CD14-positive monocyte (primary cell): ENCODE measurements around the gene PCDHA1. TPM values are rescaled to one million over a fixed set of nuclear protein-coding genes. Genes with fewer than 3 reads are reported as not detected.
A peak's percentile ranks its signal among the peaks of the same experiment; 100 is the strongest.

Experiments
- DNase-seq, 3 donors: peaks; one replicate each; pipeline ENCODE4 v3.0.0-alpha.2; 2011 to 2022
- H2AFZ ChIP-seq: 2 replicates; pipeline ENCODE4 v1.6.0; 2012; ENCODE audit warnings: mild to moderate bottlenecking, low read depth, low read length, inconsistent platforms; ENCODE audit not compliant: insufficient read depth, poor library complexity, severe bottlenecking
- H3K27ac ChIP-seq, 2 donors: 1 replicate in 1 of 2; 2 replicates in 1 of 2; pipeline ENCODE4 v1.5.1; 2012 to 2013; ENCODE audit warnings: low read length in 2 of 2, control low read depth in 1 of 2, inconsistent platforms in 1 of 2, low read depth in 1 of 2, mild to moderate bottlenecking in 1 of 2
- H3K27me3 ChIP-seq, 2 donors: one replicate each; pipeline versions ENCODE4 v1.6.0 to v1.6.1; 2011 to 2013; ENCODE audit warnings: low read length in 2 of 2; ENCODE audit not compliant: control insufficient read depth in 2 of 2, insufficient read depth in 2 of 2
- H3K36me3 ChIP-seq, 2 donors: replicated peaks in 1 of 2; 1 replicate in 1 of 2; 2 replicates in 1 of 2; pipeline versions ENCODE4 v1.5.1 to v1.6.1; 2012 to 2013; ENCODE audit warnings: low read length in 2 of 2, control low read depth in 1 of 2, inconsistent platforms in 1 of 2, mild to moderate bottlenecking in 1 of 2; ENCODE audit not compliant: insufficient read depth in 2 of 2, control insufficient read depth in 1 of 2
- H3K4me1 ChIP-seq, 2 donors: 1 replicate in 1 of 2; 2 replicates in 1 of 2; pipeline versions ENCODE4 v1.5.1 to v1.6.1; 2012 to 2013; ENCODE audit warnings: low read length in 2 of 2, control low read depth in 1 of 2, inconsistent platforms in 1 of 2, mild to moderate bottlenecking in 1 of 2, moderate library complexity in 1 of 2; ENCODE audit not compliant: insufficient read depth in 2 of 2, control insufficient read depth in 1 of 2
- H3K4me2 ChIP-seq: replicated peaks from 2 replicates; pipeline ENCODE3; 2012; ENCODE audit warnings: low read length, moderate library complexity, mild to moderate bottlenecking; ENCODE audit not compliant: poor library complexity, severe bottlenecking; ENCODE audit errors: extremely low read depth
- H3K4me3 ChIP-seq, 3 experiments: fragments of 200-600 bp in 1 of 3; sonication (generic) in 1 of 3; replicated peaks in 1 of 3; 1 replicate in 2 of 3; 2 replicates in 1 of 3; pipeline ENCODE4 v1.5.1; 2011 to 2013; ENCODE audit warnings: low read length in 3 of 3, mild to moderate bottlenecking in 3 of 3, control low read depth in 2 of 3, low read depth in 2 of 3, inconsistent platforms in 1 of 3, moderate library complexity in 1 of 3
- H3K79me2 ChIP-seq: 2 replicates; pipeline ENCODE4 v1.6.0; 2012; ENCODE audit warnings: mild to moderate bottlenecking, control low read depth, inconsistent platforms, low read length, moderate library complexity; ENCODE audit not compliant: insufficient read depth
- H3K9ac ChIP-seq: 2 replicates; pipeline ENCODE4 v1.6.0; 2017; ENCODE audit warnings: low read length, mild to moderate bottlenecking; ENCODE audit not compliant: insufficient read depth, poor library complexity, severe bottlenecking
- H3K9me3 ChIP-seq, 2 donors: replicated peaks in 1 of 2; 1 replicate in 1 of 2; 2 replicates in 1 of 2; pipeline versions ENCODE4 v1.5.1 to v1.6.1; 2012 to 2013; ENCODE audit warnings: low read length in 2 of 2, control low read depth in 1 of 2; ENCODE audit not compliant: control insufficient read depth in 1 of 2, insufficient read depth in 1 of 2
- H4K20me1 ChIP-seq: 2 replicates; pipeline ENCODE4 v1.6.0; 2012; ENCODE audit warnings: mild to moderate bottlenecking, low read length, control low read depth, moderate library complexity; ENCODE audit not compliant: insufficient read depth
- H3K27ac Mint-ChIP-seq, 7 donors: one replicate each; pipeline ENCODE4 v1.8.0; 2020; ENCODE audit warnings: mild to moderate bottlenecking in 7 of 7, mixed read lengths in 7 of 7, moderate library complexity in 6 of 7, inconsistent platforms in 2 of 7
- H3K27me3 Mint-ChIP-seq, 3 donors: one replicate each; pipeline ENCODE4 v1.8.0; 2021 to 2022; ENCODE audit warnings: low read depth in 3 of 3, mild to moderate bottlenecking in 3 of 3, mixed read lengths in 3 of 3, moderate library complexity in 3 of 3, inconsistent platforms in 1 of 3
- H3K36me3 Mint-ChIP-seq, 2 donors: one replicate each; pipeline ENCODE4 v1.8.0; 2020; ENCODE audit warnings: mixed read lengths in 2 of 2, inconsistent platforms in 1 of 2, mild to moderate bottlenecking in 1 of 2
- H3K4me1 Mint-ChIP-seq: one replicate; pipeline ENCODE4 v1.8.0; 2020; ENCODE audit warnings: mild to moderate bottlenecking, mixed read lengths
- H3K4me3 Mint-ChIP-seq, 2 donors: one replicate each; pipeline ENCODE4 v1.8.0; 2020; ENCODE audit warnings: mild to moderate bottlenecking in 2 of 2, mixed read lengths in 2 of 2, moderate library complexity in 1 of 2
- H3K9me3 Mint-ChIP-seq, 7 donors: one replicate each; pipeline ENCODE4 v1.8.0; 2020 to 2022; ENCODE audit warnings: mixed read lengths in 7 of 7, mild to moderate bottlenecking in 6 of 7, moderate library complexity in 6 of 7, inconsistent platforms in 2 of 7
- CTCF ChIP-seq: fragments of 200-600 bp; IDR thresholded peaks from one replicate; pipeline ENCODE4 v1.8.0; 2022; ENCODE audit warnings: antibody characterized with exemption, mild to moderate bottlenecking
- WGBS: methylation state at CpG from one replicate; pipeline ENCODE4 v1.1.5; 2013; ENCODE audit warnings: missing lambda C conversion rate; ENCODE audit not compliant: insufficient coverage; 5-methylcytosine and 5-hydroxymethylcytosine counted together
- intact Hi-C, 2 donors: fragments of 100-400 bp; cut with micrococcal nuclease; formaldehyde crosslinking; loops; one replicate each; pipeline versions ENCODE4 v1.15.0 to v1.15.1; 2023
- polyA plus RNA-seq, 3 donors: library from polyadenylated mRNA; depleted of rRNA in 1 of 3; unstranded in 2 of 3; stranded (reverse) in 1 of 3; fragments of 300-500 nt in 2 of 3; fragments of >200 nt in 1 of 3; fragmentation: Illumina TruSeq in 2 of 3; gene quantifications; 1 replicate in 2 of 3; 2 replicates in 1 of 3; pipeline ENCODE4 v1.2.3, GENCODE V29; 2012 to 2021

Gene PCDHA1
- polyA plus RNA-seq, 3 donors, result not detected

- 22% methylated on average over 28 of the region's 34 CpGs for WGBS
- no peaks in the 10 kb centered on the region for H4K20me1 ChIP-seq
- no peak overlapping the region for H3K4me2 ChIP-seq
- no peak overlapping the region for H3K4me3 ChIP-seq
- DNase-seq, result no peak
- no peak for TF ChIP-seq CTCF
- no peaks in the 10 kb centered on the region for H3K36me3 ChIP-seq
- H3K27me3 ChIP-seq, result peaks cover 17 to 38% of the 10 kb centered on the region in 2 donors
- Mint-ChIP-seq H3K4me3 (peak overlapping the region in 1 of 2 donors; percentile 65), H3K9me3 (peaks cover 0 to 23% (median 14%) of the 10 kb centered on the region in 7 donors), H3K4me1 (no peaks in the 10 kb centered on the region), H3K27ac (no peak overlapping the region), H3K36me3 (peaks cover 0 to 3% of the 10 kb centered on the region in 2 donors), H3K27me3 (peaks cover 26 to 39% (median 36%) of the 10 kb centered on the region in 3 donors)
- intact Hi-C loops, result no loop called here
- H3K9me3 ChIP-seq, result peaks cover 12 to 13% of the 10 kb centered on the region in 2 donors
- no peak overlapping the region for H3K9ac ChIP-seq
- no peak overlapping the region for H3K27ac ChIP-seq
- H3K4me1 ChIP-seq, result no peaks in the 10 kb centered on the region
- no peaks in the 10 kb centered on the region for H3K79me2 ChIP-seq
- no peak overlapping the region for H2AFZ ChIP-seq
Observed at GRCh38 chr5:140967226-140967893, 181.4 kb downstream of the PCDHA1 start.

- intact Hi-C loops, result no loop called here
- no peaks in the 10 kb centered on the region for H4K20me1 ChIP-seq
- H3K27me3 ChIP-seq, result peaks cover 15 to 31% of the 10 kb centered on the region in 2 donors
- no peak overlapping the region for H3K27ac ChIP-seq
- TF ChIP-seq CTCF, result no peak
- no peak overlapping the region for H3K4me2 ChIP-seq
- H3K9me3 ChIP-seq, result peaks cover 12 to 13% of the 10 kb centered on the region in 2 donors
- H3K36me3 ChIP-seq, result no peaks in the 10 kb centered on the region
- H3K4me3 ChIP-seq, result no peak overlapping the region
- Mint-ChIP-seq H3K4me1 (no peaks in the 10 kb centered on the region), H3K36me3 (peaks cover 0 to 3% of the 10 kb centered on the region in 2 donors), H3K9me3 (peaks cover 0 to 23% (median 15%) of the 10 kb centered on the region in 7 donors), H3K27ac (no peak overlapping the region), H3K27me3 (peaks cover 23 to 34% (median 31%) of the 10 kb centered on the region in 3 donors), H3K4me3 (no peak overlapping the region)
- no peak overlapping the region for H2AFZ ChIP-seq
- DNase-seq, result no peak
- H3K4me1 ChIP-seq, result no peaks in the 10 kb centered on the region
- H3K9ac ChIP-seq, result no peak overlapping the region
- H3K79me2 ChIP-seq, result no peaks in the 10 kb centered on the region
Observed at GRCh38 chr5:140969880-140970279, 183.9 kb downstream of the PCDHA1 start.
